Measurements from ENCODE around the gene ZNF77.
"Not testable (repeated sequence)": the region's sequence is repeated elsewhere in the genome, so short reads cannot be mapped to it uniquely, and the experiment has no call there.

ZNF77 gene

DNA sequence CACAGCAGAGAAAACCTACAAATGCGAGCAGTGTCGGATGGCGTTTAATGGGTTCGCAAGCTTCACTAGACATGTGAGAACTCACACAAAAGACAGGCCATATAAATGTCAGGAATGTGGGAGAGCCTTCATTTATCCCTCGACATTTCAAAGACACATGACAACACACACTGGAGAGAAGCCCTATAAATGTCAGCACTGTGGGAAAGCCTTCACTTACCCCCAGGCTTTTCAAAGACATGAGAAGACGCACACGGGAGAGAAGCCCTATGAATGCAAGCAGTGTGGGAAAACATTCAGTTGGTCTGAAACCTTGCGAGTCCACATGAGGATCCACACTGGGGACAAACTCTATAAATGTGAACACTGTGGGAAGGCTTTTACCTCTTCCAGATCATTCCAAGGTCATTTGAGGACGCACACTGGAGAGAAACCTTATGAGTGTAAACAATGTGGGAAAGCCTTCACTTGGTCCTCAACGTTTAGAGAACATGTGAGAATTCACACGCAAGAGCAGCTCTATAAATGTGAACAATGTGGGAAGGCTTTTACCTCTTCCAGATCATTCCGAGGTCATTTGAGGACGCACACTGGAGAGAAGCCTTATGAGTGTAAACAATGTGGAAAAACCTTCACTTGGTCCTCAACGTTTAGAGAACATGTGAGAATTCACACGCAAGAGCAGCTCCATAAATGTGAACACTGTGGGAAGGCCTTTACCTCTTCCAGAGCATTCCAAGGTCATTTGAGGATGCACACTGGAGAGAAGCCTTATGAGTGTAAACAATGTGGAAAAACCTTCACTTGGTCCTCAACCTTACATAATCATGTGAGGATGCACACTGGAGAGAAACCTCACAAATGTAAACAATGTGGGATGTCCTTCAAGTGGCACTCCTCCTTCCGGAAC lies 27.2 kb downstream of the ZNF77 start:
- no peak for DNase-seq (ENCODE audit: low read depth in 1 of 2, low spot score in 1 of 2)

DNA sequence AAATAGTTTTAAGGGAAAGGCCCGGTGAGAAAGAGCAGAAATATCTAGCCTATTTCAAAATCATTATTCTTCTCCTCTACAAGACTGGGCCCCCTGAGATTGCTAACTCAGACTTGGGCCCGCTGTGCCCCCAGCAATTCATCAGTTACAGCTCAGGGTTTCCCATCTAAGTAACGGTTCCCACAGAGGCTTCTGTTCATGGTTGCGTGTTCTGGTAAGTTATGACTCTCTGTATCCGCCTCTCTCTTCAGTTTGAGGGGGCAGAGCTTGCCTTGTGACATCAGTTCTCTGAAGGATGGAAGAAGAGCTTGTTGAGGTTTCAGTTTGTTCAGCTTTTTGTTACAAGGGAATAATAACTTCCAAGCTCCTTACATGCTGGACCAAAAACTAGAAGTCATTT lies 32.5 kb downstream of the ZNF77 start:
- DNase-seq (ENCODE audit: low read depth in 1 of 2, low spot score in 1 of 2) = no peak

DNA sequence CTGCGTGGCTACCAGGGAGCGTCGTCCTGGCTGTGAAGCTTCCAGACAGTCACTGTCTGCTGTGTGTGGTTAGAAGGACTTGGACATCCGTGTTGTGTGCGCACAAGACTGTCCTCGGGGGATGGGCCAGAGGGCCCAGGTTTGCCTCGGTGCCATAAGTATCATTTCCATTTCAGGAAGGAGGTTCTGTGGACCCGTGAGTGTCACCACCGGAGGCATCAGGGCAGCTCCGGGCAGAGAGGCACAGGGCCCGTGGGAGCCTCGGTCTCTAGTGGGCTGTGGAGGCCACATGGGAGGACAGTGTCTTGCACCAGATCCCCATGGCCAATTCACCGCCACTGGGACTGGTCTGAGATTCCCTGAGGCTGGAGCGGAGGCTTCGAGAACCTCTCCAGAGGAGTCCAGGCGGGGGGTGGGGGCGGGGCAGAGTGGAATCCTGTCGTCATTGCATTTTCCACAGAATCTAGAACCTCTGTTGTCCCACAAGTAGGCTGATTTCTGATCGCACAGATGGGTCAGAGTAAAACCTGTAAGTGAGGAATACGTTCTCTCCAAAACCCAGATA lies 38.1 kb downstream of the ZNF77 start:
- DNase-seq (ENCODE audit: low read depth in 1 of 2, low spot score in 1 of 2) = no peak

DNA sequence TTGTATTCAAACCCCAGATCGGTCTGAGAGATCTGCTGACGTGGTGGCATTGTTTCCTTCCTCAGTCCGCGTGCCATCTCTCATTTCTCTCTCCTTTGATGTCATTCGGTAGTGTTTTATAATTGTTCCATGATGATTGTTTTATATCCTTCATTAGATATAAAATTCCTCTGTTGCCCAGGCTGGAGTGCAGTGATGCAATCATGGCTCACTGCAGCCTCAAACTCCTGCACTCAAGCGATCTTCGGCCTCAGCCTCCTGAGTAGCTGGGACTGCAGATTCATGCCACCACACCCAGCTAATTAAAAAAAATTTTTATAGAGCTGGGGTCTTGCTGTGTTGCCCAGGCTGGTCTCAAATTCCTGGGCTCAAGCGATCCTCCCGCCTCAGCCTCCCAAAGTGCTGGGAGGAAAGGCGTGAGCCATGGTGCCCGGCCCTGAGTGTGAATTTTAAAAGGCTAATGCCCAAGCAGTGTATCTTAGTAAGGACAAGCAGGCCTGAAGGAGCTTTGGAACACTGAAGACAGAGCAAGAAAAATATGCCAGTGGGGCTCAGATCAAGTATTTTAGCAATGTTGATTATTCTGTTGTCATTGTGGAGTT lies 38.8 kb downstream of the ZNF77 start:
- DNase-seq (ENCODE audit: low read depth in 1 of 2, low spot score in 1 of 2) = no peak

DNA sequence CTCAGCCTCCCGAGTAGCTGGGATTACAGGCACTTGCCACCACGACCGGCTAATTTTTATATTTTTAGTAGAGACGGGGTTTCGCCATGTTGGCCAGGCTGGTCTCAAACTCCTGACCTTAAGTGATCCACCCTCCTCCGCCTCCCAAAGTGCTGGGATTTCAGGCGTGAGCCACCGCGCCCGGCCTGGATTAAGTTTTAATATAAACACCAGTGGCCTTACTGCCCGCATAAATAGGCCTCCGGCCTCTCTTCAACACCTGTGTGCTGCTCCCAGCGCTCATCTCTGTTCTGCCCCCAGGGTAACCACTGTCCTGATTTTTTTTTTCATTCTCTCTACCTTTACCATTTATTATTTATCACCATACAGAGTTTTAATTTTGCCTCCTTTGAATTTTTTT lies 41.4 kb downstream of the ZNF77 start:
- DNase-seq (ENCODE audit: low read depth in 1 of 2, low spot score in 1 of 2) = not testable (repeated sequence)

DNA sequence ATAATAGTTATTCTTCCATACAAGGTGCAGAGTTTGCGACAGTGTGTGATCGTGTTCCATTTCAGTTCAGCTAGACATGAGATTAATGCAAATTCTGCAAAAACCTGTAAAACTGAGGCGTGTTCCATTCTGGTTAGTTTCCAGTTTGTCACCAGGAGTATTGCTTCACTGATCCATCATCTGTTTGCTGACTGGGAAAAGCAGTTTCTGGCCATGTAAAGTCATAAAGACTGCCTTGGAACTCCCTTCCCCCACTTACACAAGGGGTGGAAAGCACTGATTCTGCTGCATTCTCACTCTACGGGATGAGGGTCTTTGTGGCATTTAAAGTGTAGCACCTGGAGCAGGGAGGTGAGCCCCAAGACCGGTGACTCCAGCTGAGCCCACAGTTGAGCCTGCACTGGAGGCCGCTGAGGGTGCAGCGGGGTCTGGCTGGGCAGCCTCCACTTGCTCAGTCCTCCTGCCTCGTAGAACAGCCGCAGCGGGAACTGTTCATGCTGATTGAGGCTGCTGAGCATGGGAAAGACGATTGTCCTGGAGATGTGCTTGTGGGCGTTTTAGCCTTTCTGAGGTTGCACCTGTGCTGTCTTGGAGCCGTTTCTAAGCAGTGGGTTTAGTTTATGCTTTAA lies 42.1 kb downstream of the ZNF77 start:
- DNase-seq (ENCODE audit: low read depth in 1 of 2, low spot score in 1 of 2) = no peak

DNA sequence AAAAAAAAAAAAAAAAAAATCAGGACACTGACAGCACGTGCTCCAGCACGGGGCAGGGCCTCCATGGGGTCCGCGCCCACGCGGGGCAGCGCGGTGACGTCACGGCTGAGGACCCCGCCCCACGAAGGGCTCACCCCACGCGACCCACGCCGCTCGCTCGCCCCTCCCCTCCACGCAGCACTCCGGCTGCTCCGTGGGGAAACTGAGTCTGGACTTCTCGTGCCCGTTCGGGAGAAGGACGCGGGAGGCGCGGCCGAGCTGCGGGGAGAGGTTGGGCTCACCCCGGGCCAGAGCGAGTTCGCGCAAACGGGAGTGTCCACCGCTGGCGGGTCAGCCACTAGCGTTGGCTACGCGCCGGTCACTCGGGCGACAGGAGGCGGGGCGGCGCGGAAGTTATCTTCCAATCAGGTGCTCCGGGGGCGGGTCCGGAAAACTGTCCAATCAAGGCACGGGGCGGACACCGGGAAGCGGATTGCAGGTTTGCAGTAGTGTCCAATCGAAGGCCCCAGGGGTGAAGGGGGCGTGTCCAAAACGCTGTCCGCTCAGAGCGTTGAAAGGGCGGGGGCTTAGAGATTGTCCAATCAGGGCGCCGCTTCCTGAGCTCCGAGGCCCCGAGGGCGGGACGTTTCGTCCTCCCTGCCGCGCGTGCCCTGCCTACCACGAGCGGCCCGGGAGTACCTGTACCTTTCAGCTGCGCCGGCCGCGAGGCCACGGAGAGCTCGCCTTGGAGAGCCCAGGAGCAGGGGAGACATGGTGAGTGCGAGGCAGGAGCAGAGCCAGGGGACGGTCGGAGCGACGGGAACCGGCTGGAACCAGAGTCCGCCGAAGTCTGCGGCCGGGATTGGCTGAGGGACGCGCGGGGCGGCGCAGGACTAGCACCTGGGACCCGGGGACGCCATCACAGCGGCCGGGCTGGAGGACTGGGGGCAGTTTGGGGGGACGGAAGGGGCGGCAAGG lies 44.2 kb downstream of the ZNF77 start, which contains the start of gene ZNF57:
TSS of gene ZNF57 (plus strand) at position 633 of the 957 bp plus-strand sequence. CDS start at position 751, 118 bp downstream.
- peak; percentile 92 to 96 for DNase-seq (ENCODE audit: low read depth in 1 of 2, low spot score in 1 of 2)

DNA sequence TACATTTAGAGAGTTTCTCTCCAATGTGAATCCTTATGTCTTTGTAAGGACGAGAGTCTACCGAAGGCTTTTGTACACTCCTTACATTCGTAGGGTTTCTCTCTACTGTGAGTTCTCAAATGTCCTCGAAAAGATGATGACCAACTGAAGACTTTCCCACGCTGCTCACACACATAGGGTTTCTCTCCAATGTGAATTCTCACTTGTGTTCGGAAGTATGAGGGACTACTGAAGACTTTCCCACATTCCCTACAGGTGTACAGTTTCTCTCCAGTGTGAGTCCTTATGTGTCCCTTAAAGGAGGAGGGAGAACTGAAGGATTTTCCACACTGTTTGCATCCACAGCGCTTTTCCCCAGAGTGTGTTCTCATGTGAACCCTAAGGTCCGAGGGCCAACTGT lies 48.1 kb downstream of the ZNF77 start:
- DNase-seq (ENCODE audit: low read depth in 1 of 2, low spot score in 1 of 2) = no peak

DNA sequence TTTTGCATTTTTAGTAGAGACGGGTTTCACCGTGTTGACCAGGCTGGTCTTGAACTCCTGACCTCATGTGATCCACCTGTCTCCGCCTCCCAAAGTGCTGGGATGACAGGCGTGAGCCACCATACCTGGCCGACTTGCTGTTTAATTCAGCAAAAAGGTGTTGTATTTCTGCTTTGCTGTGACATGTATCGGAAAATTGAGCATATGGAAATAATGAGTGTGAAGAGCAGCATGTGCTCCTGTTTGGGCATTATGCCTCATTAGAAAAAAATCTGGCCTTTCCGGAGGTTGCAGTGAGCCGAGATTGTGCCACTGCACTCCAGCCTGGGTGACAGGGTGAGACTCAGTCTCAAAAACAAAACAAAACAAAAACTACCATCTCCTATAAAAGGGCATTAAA lies 54.2 kb downstream of the ZNF77 start:
- DNase-seq (ENCODE audit: low read depth in 1 of 2, low spot score in 1 of 2) = not testable (repeated sequence)

DNA sequence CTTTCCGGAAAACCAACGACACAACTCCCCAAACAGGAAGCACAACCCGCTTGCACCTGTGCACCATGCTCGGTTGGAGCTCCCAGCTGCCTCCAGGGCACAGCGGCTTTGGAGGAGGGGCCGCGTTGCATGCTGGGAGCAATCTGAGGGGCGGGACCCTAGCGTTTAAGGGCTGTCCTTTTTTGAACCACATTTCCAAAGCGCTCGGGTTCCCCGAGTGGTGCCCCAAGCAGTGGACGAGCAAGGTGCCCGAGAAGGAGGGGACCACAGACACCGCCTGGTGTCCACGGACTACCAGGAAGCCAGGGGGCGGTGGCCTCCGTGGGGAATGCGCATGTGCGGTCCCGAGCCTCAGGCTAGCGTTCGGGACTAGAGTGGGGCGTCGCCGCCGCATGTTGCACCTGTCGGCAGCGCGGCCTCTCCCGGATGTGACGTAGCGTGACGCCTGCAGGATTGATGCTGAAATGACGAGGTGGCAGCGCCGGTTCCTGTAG lies 56.0 kb downstream of the ZNF77 start:
- no peak for DNase-seq (ENCODE audit: low read depth in 1 of 2, low spot score in 1 of 2)

DNA sequence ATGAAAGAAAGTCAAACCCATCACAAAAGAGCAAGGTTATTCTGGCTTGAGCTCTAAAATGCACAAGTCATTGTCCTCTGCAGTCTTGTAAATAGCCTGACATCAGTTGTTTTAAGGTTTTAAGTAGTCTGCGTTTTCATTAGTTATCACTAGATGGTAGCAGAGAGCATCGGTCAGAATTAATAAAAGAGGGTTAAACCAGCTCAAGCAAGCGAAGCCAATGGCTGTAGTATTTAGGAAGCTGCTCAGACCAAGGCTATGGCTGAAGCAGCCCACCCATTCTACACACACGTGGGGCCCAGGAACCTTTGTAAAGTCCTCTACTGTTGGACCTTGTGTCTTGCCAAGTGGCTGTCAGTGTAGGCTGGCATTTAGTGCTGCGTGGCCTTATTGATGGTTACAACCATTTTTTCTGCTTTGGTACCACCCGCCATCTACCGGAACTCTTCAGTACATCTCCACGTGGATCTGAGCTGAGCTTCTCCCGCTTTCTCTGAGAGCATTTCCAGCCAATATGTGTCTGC lies 57.3 kb downstream of the ZNF77 start:
- DNase-seq (ENCODE audit: low read depth in 1 of 2, low spot score in 1 of 2) = no peak

DNA sequence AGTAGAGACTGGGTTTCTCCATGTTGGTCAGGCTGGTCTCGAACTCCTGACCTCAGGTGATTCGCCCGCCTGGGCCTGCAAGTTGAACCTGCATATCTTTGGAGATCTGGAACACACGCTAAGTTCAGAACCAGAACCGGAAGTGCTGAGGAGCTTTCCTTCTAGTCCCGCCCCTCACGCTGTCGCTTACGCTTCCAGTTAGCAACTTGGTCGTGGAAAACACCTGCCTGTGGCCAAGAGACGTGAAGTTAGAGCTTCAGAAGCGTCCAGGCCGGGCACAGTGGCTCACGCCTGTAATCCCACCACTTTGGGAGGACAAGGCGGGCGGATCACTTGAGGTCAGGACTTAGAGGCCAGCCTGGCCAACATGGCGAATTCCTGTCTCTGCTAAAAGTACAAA lies 59.0 kb downstream of the ZNF77 start:
- no peak for DNase-seq (ENCODE audit: low read depth in 1 of 2, low spot score in 1 of 2)

DNA sequence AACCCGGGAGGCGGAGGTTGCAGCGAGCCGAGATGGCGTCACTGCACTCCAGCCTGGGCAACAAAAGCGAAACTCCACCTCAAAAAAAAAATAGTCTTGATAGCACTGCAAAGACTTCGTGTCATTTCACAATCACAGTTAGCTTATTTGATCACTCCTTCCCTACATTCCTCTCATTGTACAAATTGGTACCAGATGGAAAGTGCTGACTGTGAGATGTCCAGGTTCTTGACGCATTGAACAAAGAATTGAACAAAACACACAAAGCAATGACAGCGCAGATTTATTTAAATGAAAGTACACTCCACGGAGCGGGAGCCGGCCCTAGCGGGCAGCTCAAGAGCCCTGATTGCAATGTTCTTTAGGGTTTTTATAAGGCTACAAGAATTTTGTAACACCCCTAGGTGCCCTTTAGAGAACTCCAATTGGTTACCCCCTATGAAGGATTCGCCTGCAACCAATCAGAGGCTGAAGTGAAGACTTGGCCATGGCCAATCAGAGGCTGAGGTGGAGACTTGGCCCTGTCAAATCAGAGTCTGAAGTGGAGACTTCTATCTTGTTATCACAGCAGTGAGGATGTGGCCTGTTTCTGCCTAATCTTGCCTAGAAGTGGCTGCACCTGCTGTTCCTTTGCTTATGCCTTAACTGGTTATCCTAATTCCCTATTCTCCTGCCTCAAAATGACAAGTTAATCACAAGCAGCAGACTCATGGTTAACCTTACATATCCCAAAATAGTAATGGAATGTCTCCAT lies 60.9 kb downstream of the ZNF77 start:
- no peak for DNase-seq (ENCODE audit: low read depth in 1 of 2, low spot score in 1 of 2)

Measured in activated T-helper 1 cell treated with anti-CD3 and anti-CD28 coated beads, Interleukin-2, amount 50 U/mL, for 16 hours (primary cell).